ENCODE data around the gene CYB561A3.
A peak's percentile ranks its signal among the peaks of the same experiment; 100 is the strongest.

CYB561A3 gene

GRCh38 chr11:61357894-61358239, 3.8 kb downstream of the CYB561A3 start:
- TF ChIP-seq POLR2A (IDR thresholded peaks at IDR 0.05; ENCODE audit: low read length) (no peak), GATA1 (IDR thresholded peaks at IDR 0.05; ENCODE audit: low read depth, low read length) (no peak)
- no peak for DNase-seq

GRCh38 chr11:61357233-61357893, 4.3 kb downstream of the CYB561A3 start:
- TF ChIP-seq GATA1 (IDR thresholded peaks at IDR 0.05; ENCODE audit: low read depth, low read length) (no peak), POLR2A (IDR thresholded peaks at IDR 0.05; ENCODE audit: low read length) (no peak)
- no peak for DNase-seq

- DNase-seq, result no peak
- TF ChIP-seq GATA1 (IDR thresholded peaks at IDR 0.05; ENCODE audit: low read depth, low read length) (no peak), POLR2A (IDR thresholded peaks at IDR 0.05; ENCODE audit: low read length) (no peak)
These were observed 5.0 kb downstream of the CYB561A3 start for GRCh38 chr11:61356706-61357105.

- TF ChIP-seq GATA1 (IDR thresholded peaks at IDR 0.05; ENCODE audit: low read depth, low read length), result no peak
- no peak for TF ChIP-seq POLR2A (IDR thresholded peaks at IDR 0.05; ENCODE audit: low read length)
- no peak for DNase-seq
These were observed 7.5 kb downstream of the CYB561A3 start for GRCh38 chr11:61354208-61354607.

- no peak for TF ChIP-seq GATA1 (IDR thresholded peaks at IDR 0.05; ENCODE audit: low read depth, low read length)
- TF ChIP-seq POLR2A (IDR thresholded peaks at IDR 0.05; ENCODE audit: low read length), result no peak
- DNase-seq, result peak; percentile 35 to 38
These were observed 8.3 kb downstream of the CYB561A3 start for GRCh38 chr11:61353131-61354067.

GRCh38 chr11:61352038-61352437, 9.6 kb downstream of the CYB561A3 start:
- no peak for TF ChIP-seq POLR2A (IDR thresholded peaks at IDR 0.05; ENCODE audit: low read length)
- no peak for TF ChIP-seq GATA1 (IDR thresholded peaks at IDR 0.05; ENCODE audit: low read depth, low read length)
- DNase-seq, result no peak

- TF ChIP-seq GATA1 (IDR thresholded peaks at IDR 0.05; ENCODE audit: low read depth, low read length) (no peak), POLR2A (IDR thresholded peaks at IDR 0.05; ENCODE audit: low read length) (no peak)
- DNase-seq, result no peak
These were observed 10.9 kb downstream of the CYB561A3 start for GRCh38 chr11:61350803-61351202.

GRCh38 chr11:61350336-61350735, 11.3 kb downstream of the CYB561A3 start:
- no peak for DNase-seq
- no peak for TF ChIP-seq GATA1 (IDR thresholded peaks at IDR 0.05; ENCODE audit: low read depth, low read length)
- TF ChIP-seq POLR2A (IDR thresholded peaks at IDR 0.05; ENCODE audit: low read length), result no peak

- DNase-seq, result no peak
- TF ChIP-seq POLR2A (IDR thresholded peaks at IDR 0.05; ENCODE audit: low read length) (no peak), GATA1 (IDR thresholded peaks at IDR 0.05; ENCODE audit: low read depth, low read length) (no peak)
These were observed 11.8 kb downstream of the CYB561A3 start for GRCh38 chr11:61349916-61350315.

GRCh38 chr11:61349189-61349751, 12.4 kb downstream of the CYB561A3 start:
- no peak for TF ChIP-seq POLR2A (IDR thresholded peaks at IDR 0.05; ENCODE audit: low read length)
- TF ChIP-seq GATA1 (IDR thresholded peaks at IDR 0.05; ENCODE audit: low read depth, low read length), result no peak
- DNase-seq, result no peak

- peak in 1 of 2 experiments; percentile 25 for DNase-seq
- no peak for TF ChIP-seq GATA1 (IDR thresholded peaks at IDR 0.05; ENCODE audit: low read depth, low read length)
- no peak for TF ChIP-seq POLR2A (IDR thresholded peaks at IDR 0.05; ENCODE audit: low read length)
These were observed 13.7 kb downstream of the CYB561A3 start for GRCh38 chr11:61347916-61348461.

GRCh38 chr11:61345954-61346843, 15.5 kb downstream of the CYB561A3 start:
- TF ChIP-seq GATA1 (IDR thresholded peaks at IDR 0.05; ENCODE audit: low read depth, low read length), result no peak
- no peak for TF ChIP-seq POLR2A (IDR thresholded peaks at IDR 0.05; ENCODE audit: low read length)

GRCh38 chr11:61345170-61345610, 16.5 kb downstream of the CYB561A3 start:
- DNase-seq, result no peak
- no peak for TF ChIP-seq GATA1 (IDR thresholded peaks at IDR 0.05; ENCODE audit: low read depth, low read length)
- no peak for TF ChIP-seq POLR2A (IDR thresholded peaks at IDR 0.05; ENCODE audit: low read length)

More at GRCh38 chr11:61345954-61346843, 15.5 kb downstream of the CYB561A3 start:
- peak; percentile 58 to 60 for DNase-seq

Data from erythroblast (primary cell).